ENCODE results near the gene NLRC5.
"Not testable (repeated sequence)": the region's sequence is repeated elsewhere in the genome, so short reads cannot be mapped to it uniquely, and the experiment has no call there.

The NLRC5 gene

DNA sequence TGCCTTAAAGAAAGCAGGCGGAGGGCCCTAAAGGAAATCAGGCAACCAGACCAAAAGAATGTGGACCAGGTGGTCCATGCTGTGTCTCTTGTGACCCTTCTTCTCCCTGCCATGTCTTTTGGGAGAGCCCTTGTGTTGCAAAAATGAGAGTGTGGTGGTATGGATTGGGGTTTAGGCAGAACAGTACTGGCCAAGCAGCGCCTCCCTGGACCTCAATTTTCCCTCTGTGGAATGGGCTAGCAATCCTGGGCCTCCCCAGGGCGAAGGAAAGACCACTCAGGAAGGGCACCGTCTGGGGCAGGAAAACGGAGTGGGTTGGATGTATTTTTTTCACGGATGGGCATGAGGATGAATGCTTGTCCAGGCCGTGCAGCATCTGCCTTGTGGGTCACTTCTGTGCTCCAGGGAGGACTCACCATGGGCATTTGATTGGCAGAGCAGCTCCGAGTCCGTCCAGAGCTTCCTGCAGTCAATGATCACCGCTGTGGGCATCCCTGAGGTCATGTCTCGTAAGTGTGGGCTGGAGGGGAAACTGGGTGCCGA, 7.6 kb upstream of the NLRC5 start:
- no peak overlapping the region for H3K27ac ChIP-seq
- no peak for DNase-seq (ENCODE audit: low read depth, low spot score)

DNA sequence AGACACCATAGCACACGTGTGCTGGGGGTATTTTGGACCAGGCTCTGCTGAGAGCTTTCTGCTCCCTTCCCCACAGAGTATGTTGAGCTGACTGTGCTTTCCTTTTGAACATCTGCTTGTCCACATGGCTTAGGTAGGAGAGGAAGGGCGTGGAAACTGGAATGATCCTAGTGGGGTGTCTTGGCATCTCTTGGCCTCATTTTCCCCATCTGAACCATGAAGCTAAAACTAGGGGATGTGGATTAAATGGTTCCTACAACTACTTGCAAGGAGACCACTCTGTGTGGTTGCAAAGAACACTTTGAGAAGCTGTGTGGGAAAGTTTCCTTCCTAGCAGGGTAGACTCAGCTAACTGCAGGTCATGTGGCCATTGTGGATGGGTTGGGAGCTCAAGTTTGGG, 6.7 kb upstream of the NLRC5 start:
- no peak for DNase-seq (ENCODE audit: low read depth, low spot score)
- H3K27ac ChIP-seq = no peak overlapping the region

DNA sequence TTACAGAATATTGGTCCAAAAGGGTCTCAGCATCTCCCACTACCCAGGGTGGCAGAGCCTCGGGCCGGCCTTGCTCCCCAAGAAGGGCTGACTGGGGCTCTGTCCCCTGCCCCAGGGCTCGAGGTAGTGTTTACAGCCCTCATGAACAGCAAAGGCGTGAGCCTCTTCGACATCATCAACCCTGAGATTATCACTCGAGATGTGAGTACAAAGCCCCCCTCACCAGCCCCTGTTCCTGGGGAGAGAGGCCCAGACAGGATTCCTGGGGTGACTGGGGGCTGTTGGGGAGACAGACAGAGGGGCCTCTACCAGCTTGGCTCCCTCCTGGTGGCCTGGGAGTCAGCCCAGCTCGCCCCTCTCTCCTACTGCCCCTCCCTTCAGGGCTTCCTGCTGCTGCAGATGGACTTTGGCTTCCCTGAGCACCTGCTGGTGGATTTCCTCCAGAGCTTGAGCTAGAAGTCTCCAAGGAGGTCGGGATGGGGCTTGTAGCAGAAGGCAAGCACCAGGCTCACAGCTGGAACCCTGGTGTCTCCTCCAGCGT, 6.1 kb upstream of the NLRC5 start:
- DNase-seq (ENCODE audit: low read depth, low spot score) = no peak
- H3K27ac ChIP-seq = no peak overlapping the region

DNA sequence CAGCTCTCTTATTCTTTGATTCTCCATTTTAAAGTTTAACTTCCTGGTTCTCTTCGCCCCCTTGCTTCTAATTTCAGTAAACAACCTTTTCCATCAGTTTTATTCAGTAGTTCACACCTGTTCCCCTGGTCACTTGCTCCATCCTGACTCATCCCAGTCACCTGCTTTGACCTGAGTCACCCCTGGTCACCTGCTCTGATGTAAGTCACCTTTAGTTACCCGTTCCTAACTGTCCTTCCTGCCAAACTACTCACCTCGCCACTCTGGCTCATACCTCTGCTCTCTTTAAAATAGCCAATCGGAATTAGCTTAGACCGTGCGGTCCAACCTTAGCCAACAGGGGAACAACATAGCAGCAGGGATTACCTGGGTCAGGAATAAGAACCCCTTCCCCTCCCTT, 4.7 kb upstream of the NLRC5 start:
- peak overlapping the region; percentile 30 for H3K27ac ChIP-seq

DNA sequence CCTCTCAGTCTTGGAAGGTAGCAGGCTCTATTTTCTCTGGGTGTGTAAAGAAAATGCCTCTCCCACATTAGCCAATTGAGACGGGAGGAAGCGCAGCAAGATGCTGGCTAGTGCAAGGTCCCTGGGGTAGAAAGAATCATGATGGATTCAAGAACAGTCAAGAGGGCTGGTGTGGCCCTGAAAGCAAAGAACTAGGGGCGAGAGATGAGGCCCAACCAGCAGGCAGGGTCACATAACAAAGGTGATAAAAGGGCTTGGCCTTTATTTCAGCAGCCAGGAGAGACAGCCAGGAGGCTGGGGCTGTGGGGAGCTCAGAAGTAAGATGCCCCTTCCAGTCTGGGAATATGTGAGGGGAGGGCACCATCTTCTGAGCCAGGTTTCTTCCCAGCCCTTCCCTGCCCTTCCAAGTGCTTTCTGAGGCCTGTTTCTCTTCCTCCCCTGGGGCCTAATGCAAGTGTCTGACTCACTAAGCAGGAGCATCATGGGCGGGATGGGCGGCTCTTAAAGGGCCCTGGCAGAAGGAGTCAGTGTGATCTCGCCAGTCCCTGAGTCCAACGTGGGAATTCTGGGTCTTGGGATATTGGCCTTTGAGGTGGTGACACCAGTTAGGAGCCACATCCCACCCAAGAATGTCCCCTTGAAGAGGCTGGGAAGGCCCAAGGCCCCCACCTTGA, 3.9 kb upstream of the NLRC5 start:
- H3K27ac ChIP-seq = peak overlapping the region; percentile 30
- DNase-seq (ENCODE audit: low read depth, low spot score) = peak; percentile 39

More for the DNA sequence above, 4.7 kb upstream of the NLRC5 start:
- DNase-seq (ENCODE audit: low read depth, low spot score) = no peak

DNA sequence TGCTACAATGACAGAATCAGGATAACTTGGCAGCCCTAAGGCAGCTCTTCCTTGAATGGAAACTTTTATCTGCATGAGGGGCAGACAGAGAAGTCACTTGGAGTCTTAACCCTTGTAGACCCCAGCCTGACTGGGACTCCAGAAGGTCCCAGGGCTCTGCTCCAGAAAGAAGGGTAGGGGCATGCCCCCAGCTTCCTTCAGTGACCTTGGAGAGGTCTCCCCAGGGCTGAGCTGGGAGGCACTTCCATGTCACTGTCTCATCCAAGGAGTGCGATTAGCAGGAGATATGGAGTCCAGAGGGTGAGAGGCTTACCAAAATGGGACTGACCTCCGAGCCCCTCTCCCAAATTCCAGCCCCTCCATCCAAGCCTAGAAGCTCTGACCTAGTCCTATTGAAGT, 3.4 kb upstream of the NLRC5 start:
- DNase-seq (ENCODE audit: low read depth, low spot score) = no peak
- H3K27ac ChIP-seq = no peak overlapping the region

DNA sequence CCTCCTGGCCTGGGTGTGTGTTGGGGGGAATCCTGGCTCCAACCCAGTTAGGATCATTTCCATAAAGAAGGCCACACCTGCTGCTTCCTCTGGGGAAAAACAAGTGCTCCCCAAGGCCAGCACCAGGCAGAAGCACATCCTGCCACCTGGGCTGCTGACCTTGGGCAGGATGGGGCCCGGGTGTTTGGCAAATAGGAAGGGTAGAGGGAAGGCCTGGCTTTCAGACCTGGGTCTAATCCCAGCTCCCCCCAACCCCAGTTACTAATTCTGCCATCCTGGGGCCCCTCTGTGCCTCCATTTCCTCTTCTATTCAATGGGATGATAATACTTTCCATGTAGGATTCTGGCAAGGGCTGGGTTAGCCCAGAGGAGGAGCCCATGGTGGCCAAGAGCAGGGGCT, 3.0 kb upstream of the NLRC5 start:
- H3K27ac ChIP-seq = no peak overlapping the region
- DNase-seq (ENCODE audit: low read depth, low spot score) = no peak

DNA sequence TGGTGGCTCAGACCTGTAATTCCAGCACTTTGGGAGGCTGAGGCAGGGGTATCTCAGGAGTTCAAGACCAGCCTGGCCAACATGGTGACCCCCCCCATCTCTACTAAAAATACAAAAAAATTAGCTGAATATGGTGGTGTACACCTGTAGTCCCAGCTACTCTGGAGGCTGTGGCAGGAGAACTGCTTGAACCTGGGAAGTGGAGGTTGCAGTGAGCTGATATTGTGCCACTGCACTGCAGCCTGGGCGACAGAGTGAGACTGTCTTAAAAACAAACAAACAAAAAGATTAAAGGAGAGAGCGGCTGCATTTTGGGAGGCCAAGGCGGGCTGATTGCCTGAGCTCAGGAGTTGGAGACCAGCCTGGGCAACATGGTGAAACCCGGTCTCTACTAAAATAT, 2.4 kb upstream of the NLRC5 start:
- DNase-seq (ENCODE audit: low read depth, low spot score); H3K27ac ChIP-seq: not testable (repeated sequence)

DNA sequence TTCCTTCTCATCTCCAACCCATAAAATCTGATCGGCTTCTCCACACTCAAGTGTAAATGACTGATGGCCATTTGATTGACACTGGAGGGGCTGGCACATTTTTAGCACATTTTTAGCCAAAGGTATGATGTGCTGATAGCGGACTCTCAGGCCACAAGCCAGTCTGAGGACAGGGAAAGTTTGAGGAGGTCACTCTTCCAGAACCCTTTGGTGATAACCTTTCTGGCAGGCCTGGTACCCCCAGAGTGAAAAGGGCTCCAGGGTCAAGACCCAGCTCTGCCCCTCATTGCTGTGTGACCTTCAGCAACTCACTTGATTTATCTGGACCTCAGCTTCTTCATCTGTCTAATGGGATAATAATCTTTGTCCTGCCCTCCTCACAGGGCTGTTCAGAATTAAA, 1.7 kb upstream of the NLRC5 start:
- H3K27ac ChIP-seq = no peak overlapping the region
- no peak for DNase-seq (ENCODE audit: low read depth, low spot score)

DNA sequence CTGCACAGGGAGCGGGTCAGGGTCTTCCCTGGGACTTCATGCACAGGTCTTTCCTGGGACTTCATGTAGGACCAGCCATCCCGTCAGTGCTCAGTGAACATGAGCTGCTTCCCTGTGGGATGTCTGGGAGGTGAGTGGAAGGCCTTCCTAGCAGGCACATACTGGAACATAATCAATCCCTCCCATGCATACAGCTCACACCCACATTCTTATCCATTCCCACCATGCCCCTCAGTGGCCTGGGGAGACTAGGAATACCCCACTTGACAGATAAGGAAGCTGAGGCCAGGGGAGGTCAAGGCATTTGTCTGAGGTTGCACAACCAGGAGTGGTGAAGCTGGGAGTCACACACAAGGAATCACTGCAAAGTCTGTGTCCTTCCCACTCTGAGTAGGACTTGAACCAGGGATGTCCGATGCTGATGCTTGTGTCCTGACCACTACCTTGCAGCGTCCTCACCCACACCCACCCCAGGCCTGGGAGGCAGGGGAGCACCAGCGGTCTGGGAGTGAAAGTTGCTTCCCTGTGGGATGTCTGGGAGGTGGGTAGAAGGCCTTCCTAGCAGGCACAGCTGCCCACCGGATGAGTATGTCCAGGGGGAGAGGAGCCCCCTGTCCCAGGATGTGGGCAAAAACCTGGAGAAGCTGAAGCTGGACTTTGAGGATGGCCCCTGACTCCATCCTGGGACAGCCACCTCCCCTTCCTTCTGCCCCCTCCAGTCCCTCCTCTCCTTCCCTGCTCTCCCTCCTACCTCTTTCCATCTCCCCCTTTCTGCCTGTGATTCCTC, 1.0 kb upstream of the NLRC5 start:
- H3K27ac ChIP-seq = no peak overlapping the region
- no peak for DNase-seq (ENCODE audit: low read depth, low spot score)

DNA sequence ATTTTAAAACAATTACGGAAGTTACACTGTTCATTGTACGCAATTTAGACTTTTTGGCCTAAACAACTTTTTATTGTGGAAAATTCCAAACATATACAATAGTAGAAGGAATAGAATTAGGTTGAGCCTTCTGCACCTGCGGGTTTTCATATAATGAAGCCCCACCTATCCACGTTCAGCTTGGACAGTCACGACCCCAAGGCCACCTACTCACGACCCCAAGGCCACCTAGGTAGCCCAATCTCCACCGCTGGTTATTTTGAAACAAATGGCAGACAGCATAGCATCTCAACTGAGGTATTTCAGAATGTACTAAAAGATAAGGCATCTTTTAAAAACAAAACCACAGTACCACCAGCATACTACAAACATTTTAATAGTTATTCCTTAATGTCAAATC, 631 bp downstream of the NLRC5 start:
- H3K27ac ChIP-seq = no peak overlapping the region
- DNase-seq (ENCODE audit: low read depth, low spot score) = no peak

DNA sequence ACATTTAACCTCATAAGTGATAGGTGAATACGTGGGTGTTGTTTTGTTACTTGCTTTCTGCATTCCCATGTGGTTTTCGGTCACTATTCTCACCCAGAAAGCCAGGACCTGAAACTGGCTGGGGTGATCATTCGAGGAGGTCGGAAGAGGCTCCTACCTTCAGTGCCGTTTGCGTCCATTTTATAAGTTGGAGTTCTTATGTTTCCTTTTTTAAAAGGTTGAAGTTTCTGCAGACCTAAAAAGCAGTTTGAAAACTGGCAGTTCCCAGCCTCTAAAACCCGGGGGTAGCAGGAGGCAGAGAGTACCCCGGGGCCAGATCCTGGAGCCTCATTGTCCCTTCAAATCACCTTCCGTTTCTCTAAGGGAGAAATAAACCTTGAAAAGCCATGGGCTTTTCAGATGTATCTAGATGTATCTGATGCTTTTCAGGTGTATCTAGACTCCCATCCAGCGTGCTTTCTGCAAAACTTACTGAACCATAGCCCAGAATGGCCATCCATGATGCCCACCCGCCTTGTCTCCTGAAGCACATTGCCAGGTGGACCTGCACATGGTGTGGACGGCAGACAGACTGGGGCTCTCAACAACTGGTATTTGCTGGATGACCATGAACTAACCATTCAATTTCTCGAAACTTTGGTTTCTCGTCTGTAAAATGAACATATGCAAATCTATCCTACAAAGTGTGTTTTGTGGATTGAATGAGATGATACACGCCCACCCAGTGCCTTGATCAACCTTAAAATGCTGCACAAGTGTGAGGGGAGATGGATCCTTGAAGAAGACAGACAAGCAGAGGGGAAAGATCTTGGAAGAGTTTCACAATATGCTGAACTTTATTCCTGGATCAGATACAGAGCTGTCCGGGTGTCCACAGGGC, 1.3 kb downstream of the NLRC5 start:
- no peak for DNase-seq (ENCODE audit: low read depth, low spot score)
- no peak overlapping the region for H3K27ac ChIP-seq

DNA sequence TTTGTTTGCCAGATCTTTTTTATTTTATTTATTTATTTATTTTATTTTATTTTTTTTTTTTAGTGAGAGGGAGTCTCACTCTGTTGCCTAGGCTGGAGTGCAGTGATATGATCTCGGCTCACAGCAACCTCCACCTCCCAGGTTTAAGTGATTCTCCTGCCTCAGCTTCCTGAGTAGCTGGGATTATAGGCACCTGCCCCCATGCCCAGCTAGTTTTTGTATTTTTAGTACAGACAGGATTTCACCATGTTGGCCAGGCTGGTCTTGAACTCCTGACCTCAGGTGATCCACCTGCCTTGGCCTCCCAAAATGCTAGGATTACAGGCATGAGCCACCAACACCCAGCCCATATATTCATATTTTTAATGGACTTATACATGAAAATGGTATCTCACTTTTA, 3.1 kb downstream of the NLRC5 start:
- not testable (repeated sequence) for DNase-seq (ENCODE audit: low read depth, low spot score); H3K27ac ChIP-seq

DNA sequence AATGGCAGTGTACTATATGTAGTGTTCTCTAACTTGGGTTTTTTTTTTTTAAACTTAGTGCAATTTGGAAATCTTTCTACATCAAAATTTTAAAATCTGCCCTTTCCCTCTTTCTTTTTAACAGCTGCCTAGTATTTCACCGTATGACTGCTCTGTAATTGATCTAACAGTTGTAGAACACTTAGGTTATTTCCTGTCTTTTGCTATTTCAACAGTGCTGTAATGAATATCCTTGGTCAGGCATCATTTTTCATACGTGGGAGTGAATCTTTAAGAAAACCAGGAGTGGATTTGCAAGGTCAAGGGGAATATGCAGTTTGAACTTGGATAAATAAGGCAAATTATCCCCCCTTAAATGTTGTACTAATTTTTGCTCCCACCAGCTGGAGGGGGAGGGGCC, 3.8 kb downstream of the NLRC5 start:
- no peak overlapping the region for H3K27ac ChIP-seq

DNA sequence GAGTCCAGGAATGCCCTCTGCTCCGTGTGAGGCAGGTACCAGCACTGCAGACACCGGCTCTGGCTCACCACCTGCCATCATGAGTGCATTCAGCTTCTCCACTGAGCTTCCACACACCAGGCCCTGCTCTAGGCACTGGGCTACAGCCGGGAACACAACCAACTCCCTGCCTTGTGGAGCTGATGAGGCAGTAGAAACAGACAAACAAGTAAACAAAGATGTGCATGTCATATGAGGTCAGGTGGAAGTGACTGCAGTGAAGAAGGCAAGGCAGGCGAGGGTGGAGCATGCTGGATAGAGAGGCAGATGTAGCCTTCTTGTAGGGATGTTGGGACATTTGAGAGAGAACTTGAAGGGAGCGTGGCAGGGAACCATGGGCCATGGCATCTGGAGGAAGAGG, 5.0 kb downstream of the NLRC5 start:
- no peak overlapping the region for H3K27ac ChIP-seq
- no peak for DNase-seq (ENCODE audit: low read depth, low spot score)

More for the DNA sequence above, 3.8 kb downstream of the NLRC5 start:
- no peak for DNase-seq (ENCODE audit: low read depth, low spot score)

DNA sequence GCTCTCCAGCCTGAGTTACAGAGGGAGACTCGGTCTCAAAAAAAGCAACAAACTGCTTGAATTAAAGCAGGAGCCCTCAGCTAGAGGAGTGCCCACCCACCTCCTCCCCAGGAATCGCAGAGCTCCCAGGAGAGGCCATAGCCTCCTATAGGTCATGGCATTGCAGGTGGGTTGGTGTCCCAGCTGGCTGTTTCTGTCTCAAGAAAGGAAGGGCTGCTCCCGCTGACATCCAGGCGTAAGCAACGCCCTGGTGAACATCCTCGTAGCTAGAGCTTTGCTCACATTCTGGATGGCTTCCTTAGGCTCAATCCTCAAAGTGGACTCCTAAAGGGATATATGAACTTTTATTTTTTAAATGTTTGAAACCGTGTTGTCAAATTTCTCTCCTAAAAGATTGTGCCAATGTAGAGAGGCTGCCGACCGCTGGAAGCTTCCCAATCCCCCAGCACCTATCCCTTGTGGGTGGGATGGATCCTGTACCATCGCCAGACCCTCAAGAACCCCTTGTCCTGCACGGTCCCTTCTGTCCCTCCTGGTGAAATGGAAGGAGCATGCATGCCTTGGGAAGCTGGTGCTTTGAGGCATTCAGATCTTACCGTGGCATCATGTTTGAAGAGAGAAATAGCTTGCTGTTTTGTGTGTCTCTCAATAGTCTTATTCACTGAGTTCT, 5.9 kb downstream of the NLRC5 start:
- no peak for DNase-seq (ENCODE audit: low read depth, low spot score)
- H3K27ac ChIP-seq = no peak overlapping the region

DNA sequence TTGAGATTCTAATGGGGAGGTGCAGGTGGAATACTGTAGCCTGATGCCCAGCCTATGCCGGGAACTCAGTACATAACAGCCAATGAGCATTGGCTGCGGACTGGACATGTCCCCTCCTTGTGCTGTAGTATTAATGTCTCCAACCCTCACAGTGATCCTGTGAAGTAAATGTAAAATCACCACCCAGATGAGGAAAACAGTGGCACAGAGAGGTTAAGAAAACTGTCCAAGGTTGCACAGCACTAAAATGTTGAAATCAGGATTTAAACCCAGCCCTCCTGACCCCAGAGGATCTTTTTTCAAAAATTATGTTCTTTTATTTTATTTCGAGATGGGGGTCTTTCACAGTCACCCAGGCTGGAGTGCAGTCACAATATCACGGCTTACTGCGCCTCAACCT, 7.9 kb downstream of the NLRC5 start:
- no peak overlapping the region for H3K27ac ChIP-seq
- DNase-seq (ENCODE audit: low read depth, low spot score) = no peak

DNA sequence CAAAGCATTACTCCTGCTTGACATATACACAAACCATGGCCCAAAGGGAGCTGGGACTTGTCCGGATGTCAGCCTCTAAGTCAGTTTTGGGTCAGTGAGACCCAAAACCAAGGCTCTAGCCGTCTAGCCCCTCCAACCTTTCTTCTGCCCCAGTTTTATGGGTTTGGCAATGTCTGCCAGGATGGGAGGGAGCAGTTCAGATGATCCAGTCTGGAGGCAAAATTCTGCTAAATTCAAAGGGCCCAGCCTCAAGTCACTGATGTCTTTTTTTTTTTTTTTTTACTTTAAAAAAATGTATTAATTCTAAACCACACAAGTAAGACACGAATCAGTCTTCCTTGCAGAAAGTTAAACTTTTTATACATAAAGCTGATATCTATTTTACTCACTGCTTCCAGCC, 8.6 kb downstream of the NLRC5 start:
- H3K27ac ChIP-seq = no peak overlapping the region
- no peak for DNase-seq (ENCODE audit: low read depth, low spot score)

DNA sequence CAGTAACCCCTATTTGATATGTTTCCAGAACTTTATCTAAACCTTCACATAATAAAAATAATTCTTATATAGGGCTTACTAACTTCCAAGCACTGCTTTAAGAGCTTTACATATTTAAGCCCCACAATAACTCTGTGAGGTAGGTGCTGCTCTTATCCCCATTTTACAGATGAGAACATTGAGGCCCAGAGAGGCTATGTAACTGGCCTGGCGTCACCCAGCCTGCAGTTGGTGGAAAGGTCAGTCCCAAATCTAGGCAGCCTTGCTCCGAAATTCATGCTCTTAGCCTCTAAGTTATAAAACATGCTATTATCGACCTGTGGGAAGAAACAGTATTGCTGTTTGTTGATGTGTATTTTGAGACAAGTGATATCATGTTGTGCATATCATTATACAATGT, 9.0 kb downstream of the NLRC5 start:
- no peak overlapping the region for H3K27ac ChIP-seq
- DNase-seq (ENCODE audit: low read depth, low spot score) = no peak

DNA sequence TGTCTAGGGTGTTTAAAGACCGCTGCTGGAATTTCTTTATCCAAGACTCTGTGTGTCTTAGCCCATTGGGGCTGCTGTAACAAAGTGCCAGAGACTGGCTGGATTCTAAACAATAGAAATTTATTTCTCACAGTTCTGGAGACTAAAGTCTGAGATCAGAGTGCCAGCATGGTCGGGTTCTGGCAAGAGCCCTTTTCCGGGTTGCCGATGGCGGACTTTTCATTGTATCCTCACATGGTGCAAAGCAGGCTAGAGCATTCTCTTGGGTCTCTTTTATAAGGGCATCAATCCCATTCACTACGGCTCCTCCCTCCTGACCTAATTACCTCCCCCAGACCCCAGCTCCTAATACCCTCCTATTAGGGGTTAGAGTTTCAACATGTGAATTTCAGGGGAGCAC, 9.5 kb downstream of the NLRC5 start:
- DNase-seq (ENCODE audit: low read depth, low spot score) = no peak
- H3K27ac ChIP-seq = no peak overlapping the region
